ENCODE results near the gene EIF4G3.
"Not testable (repeated sequence)": the region's sequence is repeated elsewhere in the genome, so short reads cannot be mapped to it uniquely, and the experiment has no call there.

EIF4G3 gene, protein sequence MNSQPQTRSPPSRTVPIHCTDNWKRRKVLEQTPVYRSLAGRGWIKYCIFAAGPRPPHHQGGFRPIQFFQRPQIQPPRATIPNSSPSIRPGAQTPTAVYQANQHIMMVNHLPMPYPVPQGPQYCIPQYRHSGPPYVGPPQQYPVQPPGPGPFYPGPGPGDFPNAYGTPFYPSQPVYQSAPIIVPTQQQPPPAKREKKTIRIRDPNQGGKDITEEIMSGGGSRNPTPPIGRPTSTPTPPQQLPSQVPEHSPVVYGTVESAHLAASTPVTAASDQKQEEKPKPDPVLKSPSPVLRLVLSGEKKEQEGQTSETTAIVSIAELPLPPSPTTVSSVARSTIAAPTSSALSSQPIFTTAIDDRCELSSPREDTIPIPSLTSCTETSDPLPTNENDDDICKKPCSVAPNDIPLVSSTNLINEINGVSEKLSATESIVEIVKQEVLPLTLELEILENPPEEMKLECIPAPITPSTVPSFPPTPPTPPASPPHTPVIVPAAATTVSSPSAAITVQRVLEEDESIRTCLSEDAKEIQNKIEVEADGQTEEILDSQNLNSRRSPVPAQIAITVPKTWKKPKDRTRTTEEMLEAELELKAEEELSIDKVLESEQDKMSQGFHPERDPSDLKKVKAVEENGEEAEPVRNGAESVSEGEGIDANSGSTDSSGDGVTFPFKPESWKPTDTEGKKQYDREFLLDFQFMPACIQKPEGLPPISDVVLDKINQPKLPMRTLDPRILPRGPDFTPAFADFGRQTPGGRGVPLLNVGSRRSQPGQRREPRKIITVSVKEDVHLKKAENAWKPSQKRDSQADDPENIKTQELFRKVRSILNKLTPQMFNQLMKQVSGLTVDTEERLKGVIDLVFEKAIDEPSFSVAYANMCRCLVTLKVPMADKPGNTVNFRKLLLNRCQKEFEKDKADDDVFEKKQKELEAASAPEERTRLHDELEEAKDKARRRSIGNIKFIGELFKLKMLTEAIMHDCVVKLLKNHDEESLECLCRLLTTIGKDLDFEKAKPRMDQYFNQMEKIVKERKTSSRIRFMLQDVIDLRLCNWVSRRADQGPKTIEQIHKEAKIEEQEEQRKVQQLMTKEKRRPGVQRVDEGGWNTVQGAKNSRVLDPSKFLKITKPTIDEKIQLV (N-terminal part only)

GRCh38 chr1:21176586-21177555, at the start of gene EIF4G3:
EIF4G3 (minus strand) TSS chr1:21176897; CDS start chr1:21002742, 174,155 bp downstream.
- H3K27me3 Mint-ChIP-seq = no peaks in the 10 kb centered on the region
- H3K27ac Mint-ChIP-seq = peak within 1 kb of the TSS; percentile 94
- H3K36me3 Mint-ChIP-seq = peaks cover 10% of the 10 kb centered on the region
- H3K4me1 Mint-ChIP-seq = peaks cover 24% of the 10 kb centered on the region
- no peaks in the 10 kb centered on the region for H3K9me3 Mint-ChIP-seq
- ATAC-seq = peak; percentile 96
- H3K4me3 Mint-ChIP-seq = peak within 1 kb of the TSS; percentile 98

GRCh38 chr1:21225065-21225464, 48.4 kb upstream of the EIF4G3 start:
- no peak overlapping the region for H3K27ac Mint-ChIP-seq
- H3K4me1 Mint-ChIP-seq = no peaks in the 10 kb centered on the region
- ATAC-seq = no peak
- H3K4me3 Mint-ChIP-seq = no peak overlapping the region
- H3K36me3 Mint-ChIP-seq = peaks cover 58% of the 10 kb centered on the region
- no peaks in the 10 kb centered on the region for H3K27me3 Mint-ChIP-seq
- no peaks in the 10 kb centered on the region for H3K9me3 Mint-ChIP-seq

DNA sequence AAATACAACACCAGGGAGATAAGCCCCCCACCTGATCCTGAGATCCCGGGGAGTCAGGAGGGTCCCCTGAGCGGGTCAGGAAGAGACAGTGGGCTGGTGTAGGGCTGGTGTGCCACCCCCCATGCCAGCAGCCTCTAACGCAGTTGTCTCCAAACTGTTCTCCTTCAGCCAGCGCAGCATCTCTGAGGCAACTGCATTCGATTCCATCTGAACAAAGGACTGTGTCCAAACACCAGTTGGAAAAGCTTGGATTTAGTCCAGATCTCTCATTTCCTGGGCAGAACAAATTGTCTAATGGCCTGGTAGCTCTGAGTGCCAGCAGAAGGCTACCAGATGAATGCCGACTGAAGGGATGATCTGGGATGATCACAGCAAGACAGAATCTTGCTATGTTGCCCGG, 44.1 kb upstream of the EIF4G3 start:
- H3K4me3 Mint-ChIP-seq = no peak overlapping the region
- peaks cover 78% of the 10 kb centered on the region for H3K36me3 Mint-ChIP-seq
- H3K4me1 Mint-ChIP-seq = peaks cover 15% of the 10 kb centered on the region
- ATAC-seq = no peak
- no peaks in the 10 kb centered on the region for H3K9me3 Mint-ChIP-seq
- no peak overlapping the region for H3K27ac Mint-ChIP-seq
- H3K27me3 Mint-ChIP-seq = no peaks in the 10 kb centered on the region

DNA sequence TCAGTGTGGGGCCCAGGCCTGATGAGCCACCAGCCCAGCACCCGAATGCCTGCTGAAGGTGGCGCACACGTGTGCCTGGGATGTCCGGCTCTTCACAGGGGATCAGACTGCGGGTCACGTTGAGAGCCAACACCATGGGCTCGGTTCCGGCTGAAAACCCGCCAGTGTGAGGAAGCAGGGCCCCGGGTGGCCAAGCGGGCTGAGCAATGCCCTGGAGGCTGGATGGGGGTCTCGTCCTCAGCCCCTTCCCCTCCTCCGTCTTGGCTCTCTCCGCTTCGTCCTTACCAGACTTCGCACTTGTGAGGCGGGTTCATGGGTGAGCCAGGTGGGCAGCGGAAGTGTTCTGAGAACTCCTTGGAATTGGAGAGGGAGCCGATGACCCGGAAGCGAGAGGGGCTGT, 43.0 kb upstream of the EIF4G3 start:
- H3K4me3 Mint-ChIP-seq = no peak overlapping the region
- no peak overlapping the region for H3K27ac Mint-ChIP-seq
- ATAC-seq = no peak
- no peaks in the 10 kb centered on the region for H3K9me3 Mint-ChIP-seq
- H3K36me3 Mint-ChIP-seq = peaks cover 71% of the 10 kb centered on the region
- no peaks in the 10 kb centered on the region for H3K27me3 Mint-ChIP-seq
- H3K4me1 Mint-ChIP-seq = peaks cover 15% of the 10 kb centered on the region

DNA sequence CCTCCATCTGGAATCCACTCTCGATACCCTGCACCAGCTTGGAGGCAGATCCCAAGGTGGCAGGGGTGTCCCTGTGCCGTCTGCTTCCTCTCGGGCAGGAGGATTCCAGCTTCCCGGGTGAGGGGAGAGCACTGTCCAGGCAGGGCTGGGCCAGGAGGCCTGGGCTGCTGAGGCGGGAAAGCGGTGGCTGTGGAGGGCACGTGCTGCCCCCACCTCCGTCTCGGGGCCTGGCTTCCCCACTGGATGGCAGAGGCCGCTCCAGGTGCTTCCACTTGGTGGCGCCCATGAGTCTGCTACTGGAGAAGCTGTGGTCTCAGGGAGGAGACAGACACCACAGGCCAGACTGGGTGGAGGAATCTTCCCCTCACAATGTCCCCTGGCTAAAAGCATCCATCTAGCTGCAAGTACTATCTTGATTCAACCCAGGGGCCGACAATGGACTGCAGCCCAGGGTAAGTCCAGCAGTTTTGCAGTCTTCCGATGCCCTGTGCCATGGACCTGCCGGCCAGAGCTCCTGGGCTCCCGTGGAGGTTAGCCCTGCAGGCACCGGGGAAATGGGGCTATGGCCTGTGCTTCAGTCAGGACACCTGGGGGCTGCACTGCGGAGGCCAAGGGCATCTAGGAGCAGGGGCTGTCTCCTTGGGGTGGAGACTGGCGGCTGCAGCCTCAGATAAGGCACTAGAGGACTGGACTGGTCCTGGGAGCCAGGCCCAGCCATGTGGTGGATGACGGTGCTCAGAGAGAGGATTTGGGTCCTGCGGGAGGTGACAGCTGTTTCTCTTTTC, 41.3 kb upstream of the EIF4G3 start:
- Mint-ChIP-seq H3K27ac (peak overlapping the region; percentile 31), H3K4me1 (peaks cover 15% of the 10 kb centered on the region), H3K36me3 (peaks cover 58% of the 10 kb centered on the region), H3K9me3 (no peaks in the 10 kb centered on the region), H3K4me3 (no peak overlapping the region), H3K27me3 (no peaks in the 10 kb centered on the region)
- peak; percentile 10 for ATAC-seq

- Mint-ChIP-seq H3K27me3 (no peaks in the 10 kb centered on the region), H3K36me3 (peaks cover 55% of the 10 kb centered on the region), H3K4me1 (peaks cover 15% of the 10 kb centered on the region), H3K4me3 (no peak overlapping the region), H3K9me3 (no peaks in the 10 kb centered on the region), H3K27ac (peak overlapping the region; percentile 42)
- peak; percentile 60 for ATAC-seq
Measured at GRCh38 chr1:21216835-21217811, 40.4 kb upstream of the EIF4G3 start.

- H3K9me3 Mint-ChIP-seq = no peaks in the 10 kb centered on the region
- no peak for ATAC-seq
Measured at GRCh38 chr1:21212126-21212525, 35.4 kb upstream of the EIF4G3 start.

DNA sequence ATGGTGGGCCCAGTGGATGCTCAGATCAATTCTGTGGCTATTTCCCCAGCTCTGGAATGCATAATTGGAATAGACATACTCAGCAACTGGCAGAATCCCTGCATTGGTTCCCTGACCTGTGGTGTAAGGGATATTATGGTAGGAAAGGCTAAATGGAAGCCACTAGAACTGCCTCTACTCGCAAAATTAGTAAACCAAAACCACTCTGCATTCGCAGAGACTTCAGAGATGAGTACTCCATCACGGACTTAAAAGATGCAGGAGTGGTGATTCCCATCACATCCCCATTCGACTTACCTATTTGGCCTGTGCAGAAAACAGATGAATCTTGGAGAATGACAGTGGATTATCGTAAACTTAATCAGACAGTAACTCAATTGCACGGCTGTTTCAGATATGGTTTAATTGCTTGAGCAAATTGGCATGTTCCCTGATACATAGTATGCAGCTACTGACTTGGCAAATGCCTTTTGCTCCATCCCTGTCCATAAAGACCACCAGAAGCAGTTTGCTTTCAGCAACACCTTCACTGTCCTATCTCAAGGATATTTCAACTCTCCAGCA, 31.5 kb upstream of the EIF4G3 start:
- not testable (repeated sequence) for H3K36me3 Mint-ChIP-seq, H3K4me1 Mint-ChIP-seq, H3K27me3 Mint-ChIP-seq, H3K4me3 Mint-ChIP-seq, H3K9me3 Mint-ChIP-seq, H3K27ac Mint-ChIP-seq, ATAC-seq

More at GRCh38 chr1:21212126-21212525, 35.4 kb upstream of the EIF4G3 start:
- Mint-ChIP-seq H3K4me1 (peaks cover 6% of the 10 kb centered on the region), H3K27ac (no peak overlapping the region), H3K4me3 (no peak overlapping the region), H3K27me3 (no peaks in the 10 kb centered on the region), H3K36me3 (peaks cover 11% of the 10 kb centered on the region)

DNA sequence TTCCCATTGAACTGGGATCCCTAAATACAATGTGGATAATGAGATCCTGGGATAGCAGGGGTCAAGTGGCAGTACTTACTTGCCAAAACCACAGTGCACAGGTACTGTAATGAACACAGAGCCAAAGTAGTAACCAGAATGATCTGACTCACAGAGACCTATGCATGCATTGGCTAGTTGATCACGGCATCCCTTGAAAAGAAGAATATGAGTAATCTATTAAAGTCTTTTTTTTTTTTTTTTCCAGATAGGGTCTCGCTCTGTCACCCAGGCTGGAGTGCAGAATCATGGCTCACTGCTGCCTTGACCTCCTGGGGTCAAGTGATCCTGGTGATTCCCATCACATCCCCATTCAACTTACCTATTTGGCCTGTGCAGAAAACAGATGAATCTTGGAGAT, 29.4 kb upstream of the EIF4G3 start:
- H3K27ac Mint-ChIP-seq = no peak overlapping the region
- H3K4me1 Mint-ChIP-seq = no peaks in the 10 kb centered on the region
- H3K27me3 Mint-ChIP-seq = no peaks in the 10 kb centered on the region
- no peaks in the 10 kb centered on the region for H3K9me3 Mint-ChIP-seq
- no peaks in the 10 kb centered on the region for H3K36me3 Mint-ChIP-seq
- ATAC-seq = peak; percentile 41
- no peak overlapping the region for H3K4me3 Mint-ChIP-seq

GRCh38 chr1:21205416-21205815, 28.7 kb upstream of the EIF4G3 start:
- no peak for ATAC-seq
- no peaks in the 10 kb centered on the region for H3K27me3 Mint-ChIP-seq
- H3K4me3 Mint-ChIP-seq = no peak overlapping the region
- H3K9me3 Mint-ChIP-seq = no peaks in the 10 kb centered on the region
- H3K36me3 Mint-ChIP-seq = no peaks in the 10 kb centered on the region
- H3K27ac Mint-ChIP-seq = no peak overlapping the region
- no peaks in the 10 kb centered on the region for H3K4me1 Mint-ChIP-seq

GRCh38 chr1:21201650-21202049, 25.0 kb upstream of the EIF4G3 start:
- Mint-ChIP-seq H3K4me3 (no peak overlapping the region), H3K4me1 (no peaks in the 10 kb centered on the region), H3K27me3 (peaks cover 14% of the 10 kb centered on the region), H3K36me3 (no peaks in the 10 kb centered on the region), H3K9me3 (no peaks in the 10 kb centered on the region), H3K27ac (no peak overlapping the region)
- no peak for ATAC-seq

GRCh38 chr1:21201238-21201637, 24.5 kb upstream of the EIF4G3 start:
- H3K4me1 Mint-ChIP-seq, H3K4me3 Mint-ChIP-seq, H3K27ac Mint-ChIP-seq, ATAC-seq, H3K9me3 Mint-ChIP-seq, H3K36me3 Mint-ChIP-seq: not testable (repeated sequence)
- H3K27me3 Mint-ChIP-seq = peaks cover 18% of the 10 kb centered on the region

DNA sequence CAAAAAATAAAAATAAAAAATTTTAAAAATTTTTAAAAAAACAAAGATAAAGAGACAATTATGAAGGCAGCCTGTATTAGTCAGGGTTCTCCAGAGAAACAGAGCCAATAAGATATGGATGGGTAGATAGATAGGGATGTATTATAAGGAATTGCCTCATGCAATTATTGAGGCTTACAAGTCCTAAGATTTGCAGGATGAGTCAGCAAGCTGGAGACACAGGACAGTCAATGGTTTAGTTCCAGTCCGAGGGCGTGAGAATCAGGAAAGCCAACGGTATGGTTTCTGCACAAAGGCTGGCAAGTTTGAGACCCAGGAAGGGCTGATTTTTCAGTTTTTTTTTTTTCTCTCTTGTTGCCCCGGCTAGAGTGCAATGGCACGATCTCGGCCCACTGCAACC, 24.1 kb upstream of the EIF4G3 start:
- Mint-ChIP-seq H3K4me1 (no peaks in the 10 kb centered on the region), H3K9me3 (no peaks in the 10 kb centered on the region), H3K27ac (no peak overlapping the region), H3K36me3 (no peaks in the 10 kb centered on the region), H3K4me3 (no peak overlapping the region), H3K27me3 (peaks cover 20% of the 10 kb centered on the region)
- ATAC-seq = no peak
